ENCODE measurements around the gene ZG16.
"Not testable (repeated sequence)": the region's sequence is repeated elsewhere in the genome, so short reads cannot be mapped to it uniquely, and the experiment has no call there.

GRCh38 chr16:29783094-29783953 lies 5.3 kb downstream of the ZG16 start:
- TF ChIP-seq POLR2A, CTCF (IDR thresholded peaks at IDR 0.05): not testable (repeated sequence)
